Activated T-cell treated with anti-CD3 and anti-CD28 coated beads, Interleukin-2, amount 50 U/mL, for 72 hours (primary cell): Measurements from ENCODE around the gene PHF13. TPM values are rescaled to one million over a fixed set of nuclear protein-coding genes. Genes with fewer than 3 reads are reported as not detected.
"Not testable (repeated sequence)": the region's sequence is repeated elsewhere in the genome, so short reads cannot be mapped to it uniquely, and the experiment has no call there.

ENCODE experiments used
- ATAC-seq, 2 donors: fragments of 150-1000 bp; cut with Tn5 transposase; replicated peaks in 1 of 2; 2 replicates each; pipeline ENCODE4 v1.10.0; 2021; ENCODE audit warnings: moderate library complexity in 2 of 2, mild to moderate bottlenecking in 1 of 2
- DNase-seq, 2 donors: peaks; one replicate each; pipeline ENCODE4 v3.0.0; 2021 to 2022; ENCODE audit warnings: mixed read lengths in 1 of 2
- H3K27ac Mint-ChIP-seq: one replicate; pipeline ENCODE4 v1.8.0; 2022; ENCODE audit warnings: mild to moderate bottlenecking, moderate library complexity, mixed read lengths
- H3K27me3 Mint-ChIP-seq: one replicate; pipeline ENCODE4 v1.8.0; 2022; ENCODE audit warnings: low read depth, mixed read lengths
- H3K36me3 Mint-ChIP-seq, 2 donors: one replicate each; pipeline ENCODE4 v1.8.0; 2022; ENCODE audit warnings: mixed read lengths in 2 of 2, mild to moderate bottlenecking in 1 of 2; ENCODE audit not compliant: insufficient read depth in 2 of 2
- H3K4me1 Mint-ChIP-seq: one replicate; pipeline ENCODE4 v1.8.0; 2022; ENCODE audit warnings: low read depth, mixed read lengths
- H3K4me3 Mint-ChIP-seq, 2 donors: one replicate each; pipeline ENCODE4 v1.8.0; 2022; ENCODE audit warnings: mild to moderate bottlenecking in 2 of 2, mixed read lengths in 2 of 2, moderate library complexity in 2 of 2
- H3K9me3 Mint-ChIP-seq, 2 donors: one replicate each; pipeline ENCODE4 v1.8.0; 2022; ENCODE audit warnings: mixed read lengths in 2 of 2
- total RNA-seq, 2 donors: library from RNA; stranded (reverse); gene quantifications; one replicate each; pipeline ENCODE4 v1.2.3, GENCODE V29; 2022

Gene PHF13
- total RNA-seq, 2 donors from 2014 or later, result 16.5 to 19.3 TPM

DNA sequence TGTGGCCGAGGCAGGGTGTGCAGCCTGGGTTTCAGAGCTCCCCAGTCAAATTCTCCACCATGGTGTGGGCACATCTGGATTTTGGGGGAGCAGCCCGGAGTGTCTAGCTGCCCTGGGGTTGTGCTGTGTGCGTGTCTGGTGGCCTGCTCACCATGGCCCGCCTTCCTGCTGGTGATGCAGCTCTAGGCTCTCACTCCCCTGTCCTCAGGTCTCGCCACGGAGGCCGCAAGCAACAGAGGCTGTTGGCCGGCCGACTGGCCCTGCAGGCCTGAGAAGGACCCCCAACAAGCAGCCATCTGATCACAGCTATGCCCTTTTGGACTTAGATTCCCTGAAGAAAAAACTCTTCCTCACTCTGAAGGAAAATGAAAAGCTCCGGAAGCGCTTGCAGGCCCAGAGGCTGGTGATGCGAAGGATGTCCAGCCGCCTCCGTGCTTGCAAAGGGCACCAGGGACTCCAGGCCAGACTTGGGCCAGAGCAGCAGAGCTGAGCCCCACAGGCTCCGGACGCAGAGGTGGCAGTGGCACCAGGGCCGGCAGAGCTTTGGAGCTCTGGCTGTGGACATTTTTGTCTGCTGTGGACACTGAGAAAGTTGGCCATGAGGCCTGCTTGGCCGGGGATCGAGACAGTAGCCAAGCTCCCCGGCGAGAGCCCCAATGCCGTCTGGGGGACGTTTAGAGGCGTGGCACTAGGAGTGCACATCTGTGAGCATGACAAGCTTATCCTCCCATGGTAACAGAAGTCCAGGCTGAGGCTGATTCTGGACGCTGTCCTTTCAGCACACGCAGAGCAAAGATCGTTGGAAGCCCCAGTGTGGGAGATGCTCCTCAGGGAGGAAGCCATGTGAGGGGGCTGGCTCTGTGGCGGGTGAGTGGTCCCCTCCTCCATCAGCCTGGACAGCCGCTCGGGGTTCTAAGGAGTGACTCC, 19.3 kb downstream of the PHF13 start:
- H3K4me1 Mint-ChIP-seq, result peaks cover under 1% of the 10 kb centered on the region
- H3K27me3 Mint-ChIP-seq, result no peaks in the 10 kb centered on the region
- DNase-seq, result no peak
- no peak overlapping the region for H3K27ac Mint-ChIP-seq
- H3K4me3 Mint-ChIP-seq, result no peak overlapping the region
- no peaks in the 10 kb centered on the region for H3K9me3 Mint-ChIP-seq
- H3K36me3 Mint-ChIP-seq, result peaks cover 2 to 15% of the 10 kb centered on the region in 2 donors
- no peak for ATAC-seq

DNA sequence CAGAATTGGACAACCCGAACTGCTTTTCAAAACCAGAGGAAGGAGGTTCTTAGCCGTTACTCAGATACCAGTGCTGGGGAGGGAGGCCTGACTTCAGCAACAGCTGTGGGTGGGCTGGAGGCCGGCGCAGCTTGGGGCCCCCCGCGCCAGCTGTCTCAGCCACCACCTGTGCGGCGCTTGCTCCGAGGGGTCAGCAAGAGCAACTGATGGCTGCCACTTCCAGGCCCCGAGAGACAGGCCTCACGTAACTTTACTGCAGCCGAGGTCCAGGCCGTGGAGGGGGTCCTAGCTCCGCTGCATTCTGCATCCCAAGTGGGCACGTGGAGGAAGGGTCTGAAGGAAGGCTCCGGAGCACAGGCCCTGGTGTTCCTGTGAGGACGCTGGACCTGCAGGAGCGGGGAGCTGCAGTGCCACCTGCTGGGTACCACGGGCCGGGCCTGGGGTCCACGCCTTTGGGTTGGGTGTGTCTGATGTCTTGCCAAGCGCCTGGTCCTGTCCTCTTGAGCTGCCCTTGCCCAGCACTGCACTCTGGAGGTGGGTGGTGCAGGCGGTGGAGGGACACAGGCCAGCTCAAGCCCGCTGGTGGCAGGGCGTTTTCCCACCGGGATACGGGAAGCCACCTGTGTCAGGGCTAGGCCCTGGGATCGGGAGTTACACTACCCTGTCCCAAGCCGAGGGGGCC, 21.0 kb downstream of the PHF13 start:
- H3K27ac Mint-ChIP-seq, result no peak overlapping the region
- no peaks in the 10 kb centered on the region for H3K4me1 Mint-ChIP-seq
- peaks cover 2 to 18% of the 10 kb centered on the region in 2 donors for H3K36me3 Mint-ChIP-seq

DNA sequence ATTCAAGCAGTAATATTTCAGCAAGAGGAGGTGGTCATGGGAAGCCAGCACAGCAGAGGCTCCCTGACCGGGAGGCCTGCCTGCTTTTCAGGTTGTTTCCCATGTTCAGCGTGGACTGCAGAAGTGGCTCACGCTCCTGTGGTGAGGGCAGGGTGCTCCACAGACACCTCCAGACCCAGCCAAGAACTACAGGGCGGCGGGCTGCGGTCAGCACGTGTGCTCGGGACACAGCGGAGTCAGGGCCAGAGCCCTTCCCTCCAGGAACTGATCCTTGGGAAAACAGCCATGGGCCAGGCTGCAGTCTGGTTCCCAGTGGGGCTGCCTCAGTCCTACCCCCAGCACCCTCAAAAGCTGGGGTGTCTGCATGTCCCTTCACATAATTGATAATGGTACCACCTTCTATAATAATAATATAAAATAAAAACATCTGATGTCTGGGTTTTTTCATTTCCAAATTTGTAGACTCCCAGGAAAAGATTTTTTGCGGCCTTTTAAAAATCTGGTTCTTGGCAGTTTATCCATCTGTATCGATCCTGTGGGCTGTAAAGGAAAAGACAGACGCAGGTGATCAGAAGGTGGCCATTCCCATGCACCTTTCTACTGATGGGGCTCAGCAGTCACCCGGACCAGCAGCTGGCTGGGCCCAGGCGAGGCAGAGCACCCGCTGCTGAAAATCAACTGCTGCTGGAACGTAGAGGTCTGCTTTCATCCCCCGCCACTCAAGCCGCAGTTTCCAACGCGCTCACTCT, 21.8 kb downstream of the PHF13 start:
- no peak for ATAC-seq
- H3K36me3 Mint-ChIP-seq, result peaks cover 5 to 19% of the 10 kb centered on the region in 2 donors
- H3K27me3 Mint-ChIP-seq, result no peaks in the 10 kb centered on the region
- H3K4me1 Mint-ChIP-seq, result no peaks in the 10 kb centered on the region
- DNase-seq, result no peak
- H3K4me3 Mint-ChIP-seq, result no peak overlapping the region
- H3K9me3 Mint-ChIP-seq, result no peaks in the 10 kb centered on the region
- H3K27ac Mint-ChIP-seq, result no peak overlapping the region

More for the DNA sequence above, 21.0 kb downstream of the PHF13 start:
- Mint-ChIP-seq H3K4me3 (no peak overlapping the region), H3K9me3 (no peaks in the 10 kb centered on the region), H3K27me3 (no peaks in the 10 kb centered on the region)
- DNase-seq, result peak; percentile 43 to 45
- peak; percentile 43 to 62 for ATAC-seq

DNA sequence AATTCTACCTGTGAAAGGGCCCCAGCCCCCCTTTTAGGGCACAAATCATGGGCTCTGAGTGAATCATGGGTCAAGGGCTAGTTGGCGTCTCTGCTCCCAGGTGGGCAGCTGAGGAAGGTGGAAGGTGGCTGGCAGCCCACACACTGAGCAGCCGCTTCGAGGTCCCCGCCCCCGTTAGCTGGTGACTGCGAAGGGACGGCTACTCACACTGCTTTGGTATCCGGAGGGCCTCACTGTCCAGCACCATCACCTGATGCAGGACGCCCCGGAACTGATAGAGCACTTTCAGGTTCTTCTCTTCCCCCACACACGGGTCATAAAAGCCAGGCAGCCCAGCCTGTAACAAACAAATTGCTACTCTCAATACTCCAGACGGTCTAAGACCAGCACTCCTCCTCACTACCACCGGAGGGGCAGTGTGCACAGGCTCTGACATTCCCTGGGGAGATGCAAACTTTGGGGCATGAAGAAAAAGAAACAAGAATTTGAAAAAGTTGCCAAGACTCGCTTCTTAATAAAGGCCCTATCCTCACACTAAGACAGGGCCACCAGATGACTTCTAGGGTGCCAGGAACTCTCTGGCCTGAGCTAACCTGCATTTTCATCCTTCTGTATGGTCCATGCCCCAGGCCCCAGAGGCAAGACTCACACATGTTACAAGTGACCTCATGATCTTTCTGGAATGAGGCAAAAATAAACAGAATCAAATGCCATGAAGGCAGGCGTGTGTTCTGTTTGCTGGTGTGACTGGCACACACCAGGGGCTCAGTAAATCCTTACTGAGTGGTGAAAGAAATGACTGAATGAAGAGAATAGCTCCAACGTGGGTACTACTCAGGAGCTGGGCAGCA, 22.6 kb downstream of the PHF13 start:
- ATAC-seq (no peak), DNase-seq (no peak)
- H3K4me3 Mint-ChIP-seq, result no peak overlapping the region
- H3K9me3 Mint-ChIP-seq, result no peaks in the 10 kb centered on the region
- H3K4me1 Mint-ChIP-seq, result no peaks in the 10 kb centered on the region
- H3K27ac Mint-ChIP-seq, result no peak overlapping the region
- H3K27me3 Mint-ChIP-seq, result no peaks in the 10 kb centered on the region
- peaks cover 5 to 19% of the 10 kb centered on the region in 2 donors for H3K36me3 Mint-ChIP-seq

DNA sequence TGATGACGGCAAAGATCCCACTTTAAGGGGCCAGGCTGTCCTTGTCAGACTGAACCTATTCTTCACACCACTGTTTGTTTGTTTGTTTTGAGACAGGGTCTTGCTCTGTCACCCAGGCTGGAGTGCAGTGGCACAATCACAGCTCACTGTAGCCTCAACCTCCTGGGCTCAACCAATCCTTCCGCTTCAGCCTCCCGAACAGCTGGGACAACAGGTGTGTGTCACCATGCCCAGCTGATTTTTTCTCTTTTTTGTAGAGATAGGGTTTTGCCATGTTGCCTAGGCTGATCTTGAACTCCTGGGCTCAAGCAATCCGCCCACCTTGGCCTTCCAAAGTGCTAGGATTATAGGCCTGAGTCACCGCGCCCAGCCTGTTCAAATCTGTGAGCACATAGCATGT, 23.2 kb downstream of the PHF13 start:
- H3K4me3 Mint-ChIP-seq, H3K27ac Mint-ChIP-seq, ATAC-seq, DNase-seq, H3K9me3 Mint-ChIP-seq, H3K27me3 Mint-ChIP-seq, H3K4me1 Mint-ChIP-seq: not testable (repeated sequence)
- H3K36me3 Mint-ChIP-seq, result peaks cover 5 to 19% of the 10 kb centered on the region in 2 donors

DNA sequence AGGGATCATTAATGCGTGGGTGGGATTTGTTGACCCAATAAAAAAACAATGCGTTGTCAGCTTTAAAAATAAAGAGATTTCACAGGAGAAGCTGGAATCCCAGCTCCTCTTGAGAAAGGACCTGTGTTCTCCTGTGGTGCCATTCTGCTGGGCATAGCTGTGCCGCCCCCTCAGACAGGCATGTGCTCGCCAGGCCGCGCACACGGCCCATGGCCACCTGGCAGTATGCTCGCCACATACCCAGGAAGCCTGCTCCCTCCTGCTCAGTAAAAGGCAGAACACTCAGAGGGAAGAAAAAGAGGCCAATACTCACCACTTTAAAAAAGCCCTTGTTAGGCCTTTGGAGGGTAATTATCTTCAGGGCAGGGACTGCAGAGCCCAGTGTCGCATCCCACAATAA, 24.2 kb downstream of the PHF13 start:
- H3K4me3 Mint-ChIP-seq, result no peak overlapping the region
- peaks cover 5 to 23% of the 10 kb centered on the region in 2 donors for H3K36me3 Mint-ChIP-seq
- no peaks in the 10 kb centered on the region for H3K9me3 Mint-ChIP-seq
- no peaks in the 10 kb centered on the region for H3K27me3 Mint-ChIP-seq
- ATAC-seq (no peak), DNase-seq (no peak)
- H3K27ac Mint-ChIP-seq, result no peak overlapping the region
- H3K4me1 Mint-ChIP-seq, result no peaks in the 10 kb centered on the region

DNA sequence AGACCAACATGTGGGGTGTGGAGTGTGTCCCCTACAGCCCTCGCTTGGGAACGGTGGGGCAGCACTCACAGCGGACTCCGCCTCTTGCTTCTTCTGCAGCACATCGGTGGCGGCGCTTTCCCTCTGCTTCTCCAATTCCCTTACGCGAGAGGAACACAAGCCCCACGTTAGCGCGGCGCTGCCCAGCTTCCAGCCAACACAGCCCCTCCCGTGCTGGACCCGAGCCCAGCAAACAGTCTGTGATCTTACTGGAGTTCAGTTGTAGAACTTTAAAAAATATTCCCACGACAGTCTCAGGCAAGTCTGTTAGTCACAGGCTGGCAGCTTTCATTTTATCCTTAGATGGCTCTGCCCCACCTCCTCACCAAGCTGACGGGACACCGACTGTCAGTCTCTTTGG, 24.7 kb downstream of the PHF13 start:
- DNase-seq (no peak), ATAC-seq (no peak)
- Mint-ChIP-seq H3K4me1 (no peaks in the 10 kb centered on the region), H3K27ac (no peak overlapping the region), H3K9me3 (no peaks in the 10 kb centered on the region), H3K36me3 (peaks cover 5 to 21% of the 10 kb centered on the region in 2 donors), H3K27me3 (no peaks in the 10 kb centered on the region), H3K4me3 (no peak overlapping the region)

DNA sequence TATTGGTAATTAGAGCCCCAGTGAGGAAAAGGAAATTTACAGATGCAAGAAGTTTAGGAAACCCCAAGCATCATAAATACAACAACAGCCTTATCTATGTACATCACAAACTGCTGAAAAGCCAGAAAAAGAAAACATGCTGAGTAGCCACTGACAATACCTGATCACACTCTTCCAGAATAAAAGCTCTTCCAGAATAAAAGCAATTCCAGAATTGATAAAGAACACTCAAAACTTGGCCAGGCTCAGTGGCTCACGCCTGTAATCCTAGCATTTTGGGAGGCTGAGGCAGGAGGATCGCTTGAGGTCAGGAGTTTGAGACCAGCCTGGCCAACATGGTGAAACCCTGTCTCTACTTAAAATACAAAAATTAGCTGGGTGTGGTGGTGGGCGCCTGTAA, 27.3 kb downstream of the PHF13 start:
- not testable (repeated sequence) for H3K27me3 Mint-ChIP-seq, H3K27ac Mint-ChIP-seq, H3K4me1 Mint-ChIP-seq, ATAC-seq, H3K4me3 Mint-ChIP-seq, DNase-seq, H3K9me3 Mint-ChIP-seq
- peaks cover 5 to 20% of the 10 kb centered on the region in 2 donors for H3K36me3 Mint-ChIP-seq

DNA sequence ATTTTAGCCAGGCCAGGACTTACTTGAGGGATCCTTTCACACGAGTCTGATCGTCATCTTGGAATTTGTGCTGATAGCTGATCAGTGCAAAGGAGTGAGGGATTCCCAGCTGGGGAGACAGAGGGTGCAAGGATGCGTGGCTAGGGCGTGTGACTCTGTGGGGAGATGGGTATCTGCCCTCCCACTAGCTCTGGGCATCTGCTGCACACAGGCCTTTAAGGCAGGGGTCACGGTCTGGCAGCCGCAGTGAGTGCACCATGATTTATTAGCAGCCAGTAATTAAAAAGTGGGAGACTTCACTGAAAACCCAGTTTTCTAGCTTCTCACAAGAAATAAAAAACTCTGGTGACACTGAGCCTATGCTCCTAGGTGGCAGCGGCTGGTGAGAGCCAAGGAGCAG, 31.5 kb downstream of the PHF13 start:
- DNase-seq (no peak), ATAC-seq (no peak)
- no peaks in the 10 kb centered on the region for H3K27me3 Mint-ChIP-seq
- no peaks in the 10 kb centered on the region for H3K4me1 Mint-ChIP-seq
- H3K9me3 Mint-ChIP-seq, result no peaks in the 10 kb centered on the region
- H3K4me3 Mint-ChIP-seq, result no peak overlapping the region
- H3K27ac Mint-ChIP-seq, result no peak overlapping the region
- H3K36me3 Mint-ChIP-seq, result peaks cover 2 to 9% of the 10 kb centered on the region in 2 donors

DNA sequence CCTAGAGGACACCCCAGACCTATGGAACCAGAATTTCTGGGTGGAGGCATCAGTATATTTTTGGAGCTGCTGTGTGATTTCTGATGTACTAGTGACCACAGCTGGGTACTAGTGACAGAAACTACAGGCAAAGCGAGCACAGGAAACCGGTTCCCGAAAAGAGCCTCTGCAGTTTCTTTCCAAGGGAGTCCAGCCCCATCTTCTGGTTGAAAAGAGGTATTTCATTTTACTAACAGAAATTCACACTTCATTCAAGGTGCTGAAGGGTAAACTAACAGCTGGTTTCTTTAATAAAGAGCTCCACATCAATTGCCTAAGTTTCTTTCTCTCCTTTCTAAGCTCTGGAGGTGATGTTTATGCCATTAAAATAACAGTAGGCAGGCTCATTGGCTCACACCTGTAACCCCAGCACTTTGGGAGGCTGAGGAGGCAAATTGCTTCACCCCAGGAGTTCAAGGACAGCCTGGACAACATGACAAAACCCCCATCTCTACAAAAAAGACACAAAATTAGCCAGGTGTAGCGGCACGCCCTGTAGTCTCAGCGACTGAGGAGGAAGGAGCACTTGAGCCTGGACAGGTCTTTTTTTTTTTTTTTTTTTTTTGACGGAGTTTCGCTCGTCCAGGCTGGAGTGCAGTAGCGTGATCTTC, 33.1 kb downstream of the PHF13 start:
- Mint-ChIP-seq H3K9me3 (no peaks in the 10 kb centered on the region), H3K27ac (no peak overlapping the region), H3K27me3 (no peaks in the 10 kb centered on the region), H3K36me3 (peaks cover 2 to 12% of the 10 kb centered on the region in 2 donors), H3K4me1 (no peaks in the 10 kb centered on the region), H3K4me3 (no peak overlapping the region)
- DNase-seq (peak; percentile 19 to 31), ATAC-seq (peak; percentile 49 to 53)

DNA sequence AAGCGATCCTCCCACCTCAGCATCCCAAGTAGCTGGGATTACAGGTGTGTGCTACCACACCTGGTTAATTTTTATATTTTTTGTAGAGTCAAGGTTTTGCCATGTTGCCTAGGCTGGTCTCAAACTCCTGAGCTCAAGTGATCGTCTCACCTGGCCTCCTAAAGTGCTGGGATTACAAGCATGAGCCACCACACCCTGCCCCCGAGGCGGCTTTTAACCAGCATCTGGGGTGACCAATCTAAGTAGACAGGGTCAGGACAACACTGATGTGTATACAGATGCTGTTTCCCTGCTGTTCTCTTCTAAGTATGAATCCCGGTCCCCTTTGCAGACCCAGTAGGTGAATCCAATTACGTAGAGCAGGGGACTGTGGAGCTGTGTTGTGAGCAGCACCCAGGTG, 35.0 kb downstream of the PHF13 start:
- Mint-ChIP-seq H3K27me3 (no peaks in the 10 kb centered on the region), H3K4me3 (no peak overlapping the region), H3K9me3 (no peaks in the 10 kb centered on the region), H3K36me3 (peaks cover 3 to 10% of the 10 kb centered on the region in 2 donors), H3K4me1 (no peaks in the 10 kb centered on the region), H3K27ac (no peak overlapping the region)
- DNase-seq, result no peak
- no peak for ATAC-seq

DNA sequence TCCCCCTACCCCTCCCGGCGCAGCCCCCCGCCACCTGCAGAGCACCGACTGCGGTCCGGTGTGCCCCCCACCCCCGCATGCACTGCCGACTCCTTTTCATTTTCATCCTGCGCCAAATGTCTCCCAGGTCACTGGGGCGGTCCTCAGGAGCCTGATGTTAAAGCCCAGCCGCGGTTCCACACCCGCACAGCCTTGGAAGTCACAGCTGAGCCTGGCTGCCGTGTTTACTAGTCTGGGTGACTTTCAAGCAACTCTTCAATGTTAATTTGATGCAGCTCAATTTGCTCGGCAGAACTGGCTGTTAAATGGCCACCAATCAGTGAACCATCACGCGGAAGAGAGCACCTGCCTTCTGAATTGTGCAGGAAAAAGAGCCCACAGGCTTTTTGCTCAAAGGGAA, 38.4 kb downstream of the PHF13 start:
- H3K4me1 Mint-ChIP-seq, result no peaks in the 10 kb centered on the region
- DNase-seq, result no peak
- no peak overlapping the region for H3K4me3 Mint-ChIP-seq
- no peaks in the 10 kb centered on the region for H3K27me3 Mint-ChIP-seq
- no peaks in the 10 kb centered on the region for H3K9me3 Mint-ChIP-seq
- no peak for ATAC-seq
- no peak overlapping the region for H3K27ac Mint-ChIP-seq
- peaks cover 3 to 11% of the 10 kb centered on the region in 2 donors for H3K36me3 Mint-ChIP-seq
